Fibroblast of skin of right biceps (primary cell): ENCODE measurements around the gene GRM3.
"Not testable (repeated sequence)": the region's sequence is repeated elsewhere in the genome, so short reads cannot be mapped to it uniquely, and the experiment has no call there.

Experiments
- DNase-seq: peaks from one replicate; pipeline ENCODE4 v3.0.0-alpha.2; 2013

Gene GRM3

GRCh38 chr7:86643561-86644281 is at the start of gene GRM3:
TSS of gene GRM3 (plus strand) at chr7:86643909. CDS start at chr7:86765146, 121,237 bp downstream.
- peak; percentile 3 for DNase-seq

- DNase-seq, result no peak
These were observed 45.4 kb upstream of the GRM3 start for GRCh38 chr7:86598311-86598710.

GRCh38 chr7:86598721-86599120 is 45.0 kb upstream of the GRM3 start:
- no peak for DNase-seq

- DNase-seq, result no peak
These were observed 43.0 kb upstream of the GRM3 start for GRCh38 chr7:86600506-86601290.

- not testable (repeated sequence) for DNase-seq
These were observed 28.0 kb upstream of the GRM3 start for GRCh38 chr7:86615711-86616110.

GRCh38 chr7:86644282-86645224 is 844 bp downstream of the GRM3 start:
- no peak for DNase-seq

GRCh38 chr7:86645225-86645608 is 1.5 kb downstream of the GRM3 start:
- DNase-seq, result no peak

GRCh38 chr7:86645676-86646276 is 2.1 kb downstream of the GRM3 start:
- DNase-seq, result no peak

- no peak for DNase-seq
These were observed 3.8 kb downstream of the GRM3 start for GRCh38 chr7:86647385-86648094.

GRCh38 chr7:86648169-86648568 is 4.5 kb downstream of the GRM3 start:
- no peak for DNase-seq

- peak; percentile 1 for DNase-seq
These were observed 10.4 kb downstream of the GRM3 start for GRCh38 chr7:86653919-86654659.

- no peak for DNase-seq
These were observed 14.2 kb downstream of the GRM3 start for GRCh38 chr7:86657948-86658347.

- DNase-seq, result no peak
These were observed 17.3 kb downstream of the GRM3 start for GRCh38 chr7:86660950-86661462.

GRCh38 chr7:86664486-86664885 is 20.8 kb downstream of the GRM3 start:
- DNase-seq, result no peak

- DNase-seq, result no peak
These were observed 21.3 kb downstream of the GRM3 start for GRCh38 chr7:86664991-86665390.

- no peak for DNase-seq
These were observed 22.0 kb downstream of the GRM3 start for GRCh38 chr7:86665669-86666068.

- no peak for DNase-seq
These were observed 24.0 kb downstream of the GRM3 start for GRCh38 chr7:86667732-86668131.

GRCh38 chr7:86668315-86668714 is 24.6 kb downstream of the GRM3 start:
- no peak for DNase-seq

- DNase-seq, result no peak
These were observed 44.1 kb downstream of the GRM3 start for GRCh38 chr7:86687831-86688230.

- no peak for DNase-seq
These were observed 45.7 kb downstream of the GRM3 start for GRCh38 chr7:86689363-86689762.

- DNase-seq, result no peak
These were observed 49.0 kb downstream of the GRM3 start for GRCh38 chr7:86692755-86693154.
